Measurements from ENCODE around the gene P3R3URF.

The P3R3URF gene

GRCh38 chr1:46132529-46133180 is 43.6 kb downstream of the P3R3URF start, which contains the start of gene PIK3R3 (continued):
- peak; percentile 90; the same call in 1 of the 2 replicates for TF ChIP-seq ZNF561 (tag by site-specific recombination; IDR thresholded peaks at IDR 0.05; ENCODE audit: borderline replicate concordance)
- TF ChIP-seq, protein P1, sequence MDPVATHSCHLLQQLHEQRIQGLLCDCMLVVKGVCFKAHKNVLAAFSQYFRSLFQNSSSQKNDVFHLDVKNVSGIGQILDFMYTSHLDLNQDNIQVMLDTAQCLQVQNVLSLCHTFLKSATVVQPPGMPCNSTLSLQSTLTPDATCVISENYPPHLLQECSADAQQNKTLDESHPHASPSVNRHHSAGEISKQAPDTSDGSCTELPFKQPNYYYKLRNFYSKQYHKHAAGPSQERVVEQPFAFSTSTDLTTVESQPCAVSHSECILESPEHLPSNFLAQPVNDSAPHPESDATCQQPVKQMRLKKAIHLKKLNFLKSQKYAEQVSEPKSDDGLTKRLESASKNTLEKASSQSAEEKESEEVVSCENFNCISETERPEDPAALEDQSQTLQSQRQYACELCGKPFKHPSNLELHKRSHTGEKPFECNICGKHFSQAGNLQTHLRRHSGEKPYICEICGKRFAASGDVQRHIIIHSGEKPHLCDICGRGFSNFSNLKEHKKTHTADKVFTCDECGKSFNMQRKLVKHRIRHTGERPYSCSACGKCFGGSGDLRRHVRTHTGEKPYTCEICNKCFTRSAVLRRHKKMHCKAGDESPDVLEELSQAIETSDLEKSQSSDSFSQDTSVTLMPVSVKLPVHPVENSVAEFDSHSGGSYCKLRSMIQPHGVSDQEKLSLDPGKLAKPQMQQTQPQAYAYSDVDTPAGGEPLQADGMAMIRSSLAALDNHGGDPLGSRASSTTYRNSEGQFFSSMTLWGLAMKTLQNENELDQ (tag by site-specific recombination; IDR thresholded peaks at IDR 0.05; ENCODE audit: low read depth): no peak
- no peak for TF ChIP-seq ZNF112 (tag by site-specific recombination; IDR thresholded peaks at IDR 0.05)
- TF ChIP-seq ZNF2 (tag by site-specific recombination; IDR thresholded peaks at IDR 0.05): peak; percentile 99
- TF ChIP-seq IKZF3 (tag by site-specific recombination; IDR thresholded peaks at IDR 0.05): peak; percentile 92
- no peak for TF ChIP-seq ZFP3 (tag by site-specific recombination; IDR thresholded peaks at IDR 0.05; ENCODE audit: low read depth)
- TF ChIP-seq ZNF426 (tag by site-specific recombination; IDR thresholded peaks at IDR 0.05): no peak
- TF ChIP-seq, protein P2, sequence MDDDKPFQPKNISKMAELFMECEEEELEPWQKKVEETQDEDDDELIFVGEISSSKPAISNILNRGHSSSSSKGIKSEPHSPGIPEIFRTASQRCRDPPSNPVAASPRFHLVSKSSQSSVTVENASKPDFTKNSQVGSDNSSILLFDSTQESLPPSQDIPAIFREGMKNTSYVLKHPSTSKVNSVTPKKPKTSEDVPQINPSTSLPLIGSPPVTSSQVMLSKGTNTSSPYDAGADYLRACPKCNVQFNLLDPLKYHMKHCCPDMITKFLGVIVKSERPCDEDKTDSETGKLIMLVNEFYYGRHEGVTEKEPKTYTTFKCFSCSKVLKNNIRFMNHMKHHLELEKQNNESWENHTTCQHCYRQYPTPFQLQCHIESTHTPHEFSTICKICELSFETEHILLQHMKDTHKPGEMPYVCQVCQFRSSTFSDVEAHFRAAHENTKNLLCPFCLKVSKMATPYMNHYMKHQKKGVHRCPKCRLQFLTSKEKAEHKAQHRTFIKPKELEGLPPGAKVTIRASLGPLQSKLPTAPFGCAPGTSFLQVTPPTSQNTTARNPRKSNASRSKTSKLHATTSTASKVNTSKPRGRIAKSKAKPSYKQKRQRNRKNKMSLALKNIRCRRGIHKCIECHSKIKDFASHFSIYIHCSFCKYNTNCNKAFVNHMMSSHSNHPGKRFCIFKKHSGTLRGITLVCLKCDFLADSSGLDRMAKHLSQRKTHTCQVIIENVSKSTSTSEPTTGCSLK (tag by site-specific recombination; IDR thresholded peaks at IDR 0.05): no peak
- TF ChIP-seq SCRT1 (tag by site-specific recombination; IDR thresholded peaks at IDR 0.05; ENCODE audit: borderline replicate concordance): no peak
- no peak for TF ChIP-seq ZNF155 (tag by site-specific recombination; IDR thresholded peaks at IDR 0.05)
- TF ChIP-seq CTCF (tag by site-specific recombination; IDR thresholded peaks at IDR 0.05): peak; percentile 52; the same call in 1 of the 2 replicates
- 0 out of 2 replicates have a peak, but pooled peaks have one; percentile 86 for TF ChIP-seq ZNF785 (tag by site-specific recombination; IDR thresholded peaks at IDR 0.05)
- TF ChIP-seq ZFP41 (tag by site-specific recombination; IDR thresholded peaks at IDR 0.05; ENCODE audit: borderline replicate concordance): no peak; the same call in 1 of the 2 replicates
- TF ChIP-seq ZNF404 (tag by site-specific recombination; IDR thresholded peaks at IDR 0.05): no peak
- peak; percentile 95 for TF ChIP-seq SP3 (tag by site-specific recombination; IDR thresholded peaks at IDR 0.05)
- peak; percentile 93 for TF ChIP-seq ZSCAN23 (tag by site-specific recombination; IDR thresholded peaks at IDR 0.05)
- TF ChIP-seq ZNF596 (tag by site-specific recombination; IDR thresholded peaks at IDR 0.05): 0 out of 2 replicates have a peak, but pooled peaks have one; percentile 34
- TF ChIP-seq ZFP37 (tag by site-specific recombination; IDR thresholded peaks at IDR 0.05): peak; percentile 95
- no peak for TF ChIP-seq ZNF214 (tag by site-specific recombination; IDR thresholded peaks at IDR 0.05; ENCODE audit: borderline replicate concordance)
- TF ChIP-seq, protein P3, sequence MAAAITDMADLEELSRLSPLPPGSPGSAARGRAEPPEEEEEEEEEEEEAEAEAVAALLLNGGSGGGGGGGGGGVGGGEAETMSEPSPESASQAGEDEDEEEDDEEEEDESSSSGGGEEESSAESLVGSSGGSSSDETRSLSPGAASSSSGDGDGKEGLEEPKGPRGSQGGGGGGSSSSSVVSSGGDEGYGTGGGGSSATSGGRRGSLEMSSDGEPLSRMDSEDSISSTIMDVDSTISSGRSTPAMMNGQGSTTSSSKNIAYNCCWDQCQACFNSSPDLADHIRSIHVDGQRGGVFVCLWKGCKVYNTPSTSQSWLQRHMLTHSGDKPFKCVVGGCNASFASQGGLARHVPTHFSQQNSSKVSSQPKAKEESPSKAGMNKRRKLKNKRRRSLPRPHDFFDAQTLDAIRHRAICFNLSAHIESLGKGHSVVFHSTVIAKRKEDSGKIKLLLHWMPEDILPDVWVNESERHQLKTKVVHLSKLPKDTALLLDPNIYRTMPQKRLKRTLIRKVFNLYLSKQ (tag by site-specific recombination; IDR thresholded peaks at IDR 0.05; ENCODE audit: borderline replicate concordance): no peak
- TF ChIP-seq ZNF132 (tag by site-specific recombination; IDR thresholded peaks at IDR 0.05; ENCODE audit: borderline replicate concordance): no peak
- TF ChIP-seq ZNF843 (tag by site-specific recombination; IDR thresholded peaks at IDR 0.05): peak; percentile 91
- TF ChIP-seq GLI4 (tag by site-specific recombination; IDR thresholded peaks at IDR 0.05): peak; percentile 60
- TF ChIP-seq ZNF521 (tag by site-specific recombination; IDR thresholded peaks at IDR 0.05): no peak
- TF ChIP-seq ZNF398 (tag by site-specific recombination; IDR thresholded peaks at IDR 0.05): peak; percentile 77
- TF ChIP-seq ZNF791 (tag by site-specific recombination; IDR thresholded peaks at IDR 0.05): no peak
- TF ChIP-seq, protein P4, sequence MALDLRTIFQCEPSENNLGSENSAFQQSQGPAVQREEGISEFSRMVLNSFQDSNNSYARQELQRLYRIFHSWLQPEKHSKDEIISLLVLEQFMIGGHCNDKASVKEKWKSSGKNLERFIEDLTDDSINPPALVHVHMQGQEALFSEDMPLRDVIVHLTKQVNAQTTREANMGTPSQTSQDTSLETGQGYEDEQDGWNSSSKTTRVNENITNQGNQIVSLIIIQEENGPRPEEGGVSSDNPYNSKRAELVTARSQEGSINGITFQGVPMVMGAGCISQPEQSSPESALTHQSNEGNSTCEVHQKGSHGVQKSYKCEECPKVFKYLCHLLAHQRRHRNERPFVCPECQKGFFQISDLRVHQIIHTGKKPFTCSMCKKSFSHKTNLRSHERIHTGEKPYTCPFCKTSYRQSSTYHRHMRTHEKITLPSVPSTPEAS (tag by site-specific recombination; IDR thresholded peaks at IDR 0.05): peak; percentile 72
- TF ChIP-seq ZNF558 (tag by site-specific recombination; IDR thresholded peaks at IDR 0.05): peak; percentile 65
- no peak; the same call in 1 of the 2 replicates for TF ChIP-seq ZBTB20 (tag by site-specific recombination; IDR thresholded peaks at IDR 0.05)
- no peak for TF ChIP-seq ZNF530 (tag by site-specific recombination; IDR thresholded peaks at IDR 0.05; ENCODE audit: low read depth)
